Progenitor cell of endocrine pancreas (in vitro differentiated cells): ENCODE data around the gene FUT3. TPM values are rescaled to one million over a fixed set of nuclear protein-coding genes. Genes with fewer than 3 reads are reported as not detected.

ENCODE experiments used
- DNase-seq: peaks from one replicate; pipeline ENCODE4 v3.0.0; 2021; ENCODE audit warnings: low spot score; ENCODE audit not compliant: unreplicated experiment
- H3K27ac Mint-ChIP-seq: 2 replicates; pipeline ENCODE4 v1.8.0; 2021; ENCODE audit warnings: mild to moderate bottlenecking, moderate library complexity, mixed read lengths
- H3K27me3 Mint-ChIP-seq: 2 replicates; pipeline ENCODE4 v1.8.0; 2021; ENCODE audit warnings: mixed read lengths
- H3K36me3 Mint-ChIP-seq: 2 replicates; pipeline ENCODE4 v1.8.0; 2022; ENCODE audit warnings: mixed read lengths; ENCODE audit not compliant: insufficient read depth
- H3K4me1 Mint-ChIP-seq: 2 replicates; pipeline ENCODE4 v1.8.0; 2021; ENCODE audit warnings: low read depth, mixed read lengths
- H3K4me3 Mint-ChIP-seq: 2 replicates; pipeline ENCODE4 v1.8.0; 2021; ENCODE audit warnings: low read depth, mild to moderate bottlenecking, moderate library complexity, mixed read lengths
- H3K9me3 Mint-ChIP-seq: 2 replicates; pipeline ENCODE4 v1.8.0; 2021; ENCODE audit warnings: low read depth, mixed read lengths
- total RNA-seq: library from RNA; stranded (reverse); gene quantifications from 2 replicates; pipeline ENCODE4 v1.2.1, GENCODE V29; 2021
- TF ChIP-seq, protein P1 (sequence below): fragments of 200-600 bp; sonication (generic); IDR thresholded peaks from one replicate; pipeline ENCODE4 v1.5.0; 2021; ENCODE audit warnings: antibody characterized with exemption, mild to moderate bottlenecking; ENCODE audit not compliant: unreplicated experiment

FUT3 gene
- total RNA-seq, 1 donor from 2014 or later: not detected

DNA sequence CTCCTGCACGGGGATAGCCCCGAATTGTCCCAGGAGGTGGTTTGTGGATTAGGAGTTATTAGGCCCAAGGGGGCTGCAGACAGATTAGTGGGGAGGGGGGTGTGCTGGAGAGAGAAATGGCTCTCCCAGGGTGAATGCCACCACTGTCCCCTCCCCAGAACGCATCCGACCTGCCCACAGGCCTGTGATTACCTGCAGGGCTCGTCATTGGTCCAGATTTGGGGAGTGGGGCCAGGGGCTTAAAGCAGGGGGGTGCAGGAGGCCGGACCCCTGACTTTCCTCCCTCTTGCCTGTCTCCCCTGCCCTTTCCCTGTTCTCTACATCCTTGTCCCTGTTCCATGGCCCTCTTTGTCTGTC lies 45.1 kb downstream of the FUT3 start:
- Mint-ChIP-seq H3K4me3 (peak overlapping the region; percentile 52), H3K36me3 (no peaks in the 10 kb centered on the region), H3K9me3 (no peaks in the 10 kb centered on the region), H3K27ac (no peak overlapping the region), H3K4me1 (peaks cover 4% of the 10 kb centered on the region), H3K27me3 (peaks cover 33% of the 10 kb centered on the region)
- TF ChIP-seq, protein P1, sequence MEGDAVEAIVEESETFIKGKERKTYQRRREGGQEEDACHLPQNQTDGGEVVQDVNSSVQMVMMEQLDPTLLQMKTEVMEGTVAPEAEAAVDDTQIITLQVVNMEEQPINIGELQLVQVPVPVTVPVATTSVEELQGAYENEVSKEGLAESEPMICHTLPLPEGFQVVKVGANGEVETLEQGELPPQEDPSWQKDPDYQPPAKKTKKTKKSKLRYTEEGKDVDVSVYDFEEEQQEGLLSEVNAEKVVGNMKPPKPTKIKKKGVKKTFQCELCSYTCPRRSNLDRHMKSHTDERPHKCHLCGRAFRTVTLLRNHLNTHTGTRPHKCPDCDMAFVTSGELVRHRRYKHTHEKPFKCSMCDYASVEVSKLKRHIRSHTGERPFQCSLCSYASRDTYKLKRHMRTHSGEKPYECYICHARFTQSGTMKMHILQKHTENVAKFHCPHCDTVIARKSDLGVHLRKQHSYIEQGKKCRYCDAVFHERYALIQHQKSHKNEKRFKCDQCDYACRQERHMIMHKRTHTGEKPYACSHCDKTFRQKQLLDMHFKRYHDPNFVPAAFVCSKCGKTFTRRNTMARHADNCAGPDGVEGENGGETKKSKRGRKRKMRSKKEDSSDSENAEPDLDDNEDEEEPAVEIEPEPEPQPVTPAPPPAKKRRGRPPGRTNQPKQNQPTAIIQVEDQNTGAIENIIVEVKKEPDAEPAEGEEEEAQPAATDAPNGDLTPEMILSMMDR: no peak
- DNase-seq: no peak

DNA sequence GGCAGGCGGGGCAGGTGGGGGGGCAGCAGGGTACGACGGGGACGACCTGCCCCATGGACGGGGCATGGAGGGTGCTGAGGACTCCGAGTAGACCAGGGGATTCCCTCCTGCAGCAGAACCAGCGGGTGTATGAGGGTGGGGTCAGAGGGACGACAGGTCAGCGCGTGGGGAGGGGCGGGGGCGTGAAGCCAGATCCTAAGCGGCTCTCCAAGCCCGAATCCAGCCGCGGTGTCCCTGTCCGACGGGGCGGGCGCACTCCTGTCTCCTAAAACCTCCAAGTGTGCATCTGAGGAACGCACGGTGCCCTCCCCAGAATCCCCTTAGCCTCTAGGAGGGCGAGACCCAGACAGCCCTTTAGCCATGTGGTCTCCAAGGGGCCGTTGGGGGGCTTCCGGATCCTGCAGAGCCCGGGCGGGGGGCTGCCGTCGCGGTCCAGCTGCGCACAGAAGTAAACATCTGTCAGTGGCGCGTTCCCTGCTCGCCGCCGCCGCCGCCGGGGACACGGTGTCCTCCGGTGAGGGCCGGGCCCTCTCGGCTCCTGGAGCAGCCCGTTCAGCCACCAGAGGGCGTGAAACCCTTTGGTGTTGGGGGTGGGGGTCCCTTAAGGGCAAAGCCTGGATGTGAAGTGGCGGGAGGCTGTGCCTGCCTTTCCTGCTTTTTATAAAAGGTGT lies 45.7 kb downstream of the FUT3 start:
- no peaks in the 10 kb centered on the region for H3K36me3 Mint-ChIP-seq
- DNase-seq: peak; percentile 84
- H3K4me1 Mint-ChIP-seq: peaks cover 4% of the 10 kb centered on the region
- no peak overlapping the region for H3K27ac Mint-ChIP-seq
- TF ChIP-seq, protein P1: peak; percentile 80
- peaks cover 35% of the 10 kb centered on the region for H3K27me3 Mint-ChIP-seq
- H3K9me3 Mint-ChIP-seq: no peaks in the 10 kb centered on the region
- peak overlapping the region; percentile 52 for H3K4me3 Mint-ChIP-seq

DNA sequence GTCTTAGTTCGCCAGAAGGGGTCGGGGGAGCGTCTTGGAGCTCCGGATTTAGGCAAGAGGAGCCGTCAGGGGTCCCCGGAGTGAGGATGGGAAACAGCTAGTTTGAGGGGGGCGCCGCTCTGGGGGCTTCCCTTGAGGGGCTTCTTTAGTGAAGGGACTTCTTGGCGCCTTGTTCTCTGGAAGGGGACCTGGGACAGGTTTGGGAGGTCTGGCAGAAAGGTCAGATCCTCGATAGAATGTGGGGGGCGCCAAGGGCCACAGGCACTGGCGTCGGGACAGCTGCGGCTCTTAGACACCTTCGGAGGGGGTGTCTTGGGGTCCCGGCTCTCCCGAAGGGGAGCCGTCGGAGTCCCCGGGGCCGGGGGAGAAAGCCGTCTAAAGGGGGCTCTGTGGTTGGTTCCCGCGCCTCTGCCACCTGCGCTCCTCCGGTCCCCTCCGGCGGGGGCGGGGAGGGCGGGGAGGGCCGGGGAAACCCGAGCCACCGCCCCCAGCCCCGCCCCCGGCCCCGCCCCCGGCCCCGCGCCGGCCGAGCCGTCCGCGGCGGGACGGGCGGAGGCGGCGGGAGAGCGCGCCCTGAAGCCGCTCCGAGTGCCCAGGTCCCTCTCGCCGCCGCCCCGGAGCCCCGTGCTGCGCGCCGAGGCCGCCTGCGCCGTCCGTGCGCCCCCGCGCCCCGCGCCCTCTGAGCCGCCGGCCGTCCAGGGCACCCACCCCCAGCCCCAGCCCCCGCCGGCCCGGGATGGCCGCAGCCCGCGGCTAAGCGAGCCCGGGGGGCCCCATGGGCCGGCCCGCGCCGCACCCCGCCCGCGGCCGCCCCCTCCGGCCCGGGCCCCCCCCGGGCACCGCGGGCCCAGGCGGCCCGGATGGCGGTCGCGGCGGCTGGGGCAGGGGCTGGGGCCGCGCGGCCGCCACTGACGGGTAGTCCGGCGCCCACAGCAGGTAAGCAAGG lies 46.5 kb downstream of the FUT3 start, which contains the start of gene NRTN:
Gene NRTN, plus strand, starts transcription at position 552 of the 946 bp plus-strand sequence. CDS start 19,099 bp downstream, outside the sequence.
- Mint-ChIP-seq H3K4me3 (peak within 1 kb of the TSS; percentile 63), H3K4me1 (peaks cover 4% of the 10 kb centered on the region), H3K9me3 (no peaks in the 10 kb centered on the region), H3K36me3 (no peaks in the 10 kb centered on the region), H3K27ac (peak within 1 kb of the TSS; percentile 71), H3K27me3 (peaks cover 36% of the 10 kb centered on the region)
- TF ChIP-seq, protein P1: no peak
- no peak for DNase-seq

DNA sequence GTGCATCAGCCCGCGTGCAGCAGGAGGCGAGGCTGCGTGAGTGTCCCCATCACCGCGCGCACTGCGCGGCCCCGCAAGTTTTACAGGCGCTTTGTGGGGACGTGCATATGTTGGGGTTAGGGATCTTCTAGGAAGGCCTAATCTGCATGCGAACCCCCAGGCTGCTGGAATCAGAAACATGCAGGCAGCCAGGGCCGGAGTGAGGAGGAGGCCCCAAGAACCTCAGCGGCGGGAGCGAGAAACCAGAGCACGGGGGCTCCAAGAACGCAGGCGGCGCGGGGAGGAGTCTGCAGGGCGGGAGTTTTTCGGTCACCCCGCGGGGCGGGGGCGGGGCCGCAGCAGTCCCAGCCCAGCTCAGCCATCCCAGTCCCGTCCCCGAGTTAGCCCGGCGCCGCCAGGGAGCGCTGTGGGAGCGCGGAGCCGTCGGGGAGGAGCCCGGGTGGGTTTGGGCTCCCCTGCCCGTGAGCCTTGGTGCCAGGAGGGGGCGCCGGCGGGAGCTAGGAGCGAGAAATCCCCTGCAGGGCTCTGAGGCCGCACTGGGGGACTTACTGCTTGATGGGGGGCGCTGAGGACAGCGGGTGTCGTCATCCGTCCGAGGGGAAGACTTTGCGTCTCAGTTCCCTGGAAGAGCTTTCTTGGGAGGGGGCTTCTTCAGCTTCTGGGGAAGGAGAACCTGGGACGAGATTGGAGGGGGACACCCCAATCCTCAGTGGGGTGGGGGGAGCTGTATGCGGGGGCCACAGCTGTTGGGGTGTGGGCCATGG lies 47.3 kb downstream of the FUT3 start:
- no peaks in the 10 kb centered on the region for H3K36me3 Mint-ChIP-seq
- H3K27me3 Mint-ChIP-seq: peaks cover 43% of the 10 kb centered on the region
- peak overlapping the region; percentile 63 for H3K4me3 Mint-ChIP-seq
- H3K9me3 Mint-ChIP-seq: no peaks in the 10 kb centered on the region
- TF ChIP-seq, protein P1: peak; percentile 96
- H3K4me1 Mint-ChIP-seq: peaks cover 4% of the 10 kb centered on the region
- DNase-seq: peak; percentile 96
- peak overlapping the region; percentile 71 for H3K27ac Mint-ChIP-seq

DNA sequence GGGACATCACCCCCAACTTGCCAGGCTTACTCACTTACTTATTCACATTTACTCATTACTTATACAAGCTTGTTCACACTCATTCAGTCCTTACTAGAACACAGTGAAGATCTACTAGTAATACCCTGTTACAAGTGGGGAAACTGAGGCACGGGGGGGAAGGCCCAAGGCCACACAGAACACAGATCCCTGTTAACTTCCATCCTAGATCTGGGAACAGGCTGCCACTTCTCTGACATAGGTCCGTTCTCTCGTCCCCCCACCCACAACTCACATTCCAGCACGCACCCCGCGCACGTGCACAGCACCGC lies 47.9 kb downstream of the FUT3 start:
- no peaks in the 10 kb centered on the region for H3K9me3 Mint-ChIP-seq
- no peak overlapping the region for H3K27ac Mint-ChIP-seq
- H3K4me1 Mint-ChIP-seq: peaks cover 4% of the 10 kb centered on the region
- DNase-seq: no peak
- peak overlapping the region; percentile 51 for H3K4me3 Mint-ChIP-seq
- TF ChIP-seq, protein P1: no peak
- H3K27me3 Mint-ChIP-seq: peaks cover 45% of the 10 kb centered on the region
- no peaks in the 10 kb centered on the region for H3K36me3 Mint-ChIP-seq
